ENCODE data around the gene FCN3.

FCN3 gene

DNA sequence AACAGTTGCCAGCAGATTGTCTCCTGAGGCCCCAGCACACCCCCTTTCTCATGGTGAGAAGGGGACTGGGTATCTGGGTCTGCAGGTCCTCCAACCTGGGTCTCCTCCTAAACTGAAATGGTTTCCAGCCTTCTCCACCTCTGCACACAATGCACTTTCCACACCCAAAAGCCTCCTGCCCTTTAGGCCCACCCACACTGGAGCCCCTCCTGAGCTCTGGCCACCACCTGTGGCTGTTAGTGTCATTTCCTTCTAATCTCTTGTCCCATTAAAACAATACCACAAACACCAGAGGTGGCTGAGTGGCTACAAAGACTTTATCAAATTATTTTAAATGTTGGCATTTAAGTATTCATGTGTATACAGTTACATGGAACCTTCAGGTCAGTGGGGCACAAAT lies 29.3 kb upstream of the FCN3 start:
- peak overlapping the region; percentile 14 to 61 for H3K4me3 Mint-ChIP-seq

DNA sequence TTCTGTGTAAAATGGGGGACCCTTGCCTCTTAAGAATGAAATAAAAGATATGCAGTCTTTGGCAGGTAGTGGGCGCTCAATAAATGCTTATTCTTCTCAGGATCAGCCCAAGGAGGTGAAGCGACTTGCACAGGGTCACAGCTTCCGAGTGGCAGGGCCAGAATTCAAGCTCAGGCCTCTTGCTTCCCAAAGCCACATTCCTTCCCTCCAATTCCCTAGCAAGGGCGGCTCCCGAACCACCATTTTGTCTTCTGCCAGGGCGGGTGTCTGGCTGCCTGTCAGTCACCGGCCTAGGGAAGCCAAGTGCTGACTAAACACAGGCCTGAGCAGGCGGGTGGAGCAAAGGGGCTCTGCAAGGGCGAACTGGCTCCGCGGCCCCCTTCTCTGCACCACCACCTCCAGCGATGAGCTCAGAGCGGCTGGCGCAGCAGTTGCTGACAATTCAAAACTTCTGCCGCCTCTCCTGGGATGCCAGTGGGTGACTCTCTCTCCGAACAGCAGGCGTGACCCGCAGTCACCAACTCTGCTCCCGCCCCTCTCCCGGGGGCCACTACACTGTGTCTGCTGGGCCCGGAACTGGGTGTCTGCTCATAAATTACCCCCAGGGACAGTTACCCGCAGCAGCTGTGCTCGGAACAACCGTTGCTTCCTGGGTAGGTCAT lies 28.6 kb upstream of the FCN3 start:
- Mint-ChIP-seq H3K27ac (peak overlapping the region; percentile 14 to 78), H3K4me1 (peaks cover 26% of the 10 kb centered on the region), H3K9me3 (no peaks in the 10 kb centered on the region), H3K27me3 (no peaks in the 10 kb centered on the region), H3K4me3 (peak overlapping the region; percentile 28 to 61)
- DNase-seq (peak; percentile 33 to 41), ATAC-seq (peak; percentile 65)

More for the DNA sequence above, 29.3 kb upstream of the FCN3 start:
- ATAC-seq (no peak), DNase-seq (no peak)
- Mint-ChIP-seq H3K27me3 (no peaks in the 10 kb centered on the region), H3K27ac (peak overlapping the region in 1 of 2 donors; percentile 92), H3K9me3 (no peaks in the 10 kb centered on the region), H3K4me1 (peaks cover 26% of the 10 kb centered on the region)

DNA sequence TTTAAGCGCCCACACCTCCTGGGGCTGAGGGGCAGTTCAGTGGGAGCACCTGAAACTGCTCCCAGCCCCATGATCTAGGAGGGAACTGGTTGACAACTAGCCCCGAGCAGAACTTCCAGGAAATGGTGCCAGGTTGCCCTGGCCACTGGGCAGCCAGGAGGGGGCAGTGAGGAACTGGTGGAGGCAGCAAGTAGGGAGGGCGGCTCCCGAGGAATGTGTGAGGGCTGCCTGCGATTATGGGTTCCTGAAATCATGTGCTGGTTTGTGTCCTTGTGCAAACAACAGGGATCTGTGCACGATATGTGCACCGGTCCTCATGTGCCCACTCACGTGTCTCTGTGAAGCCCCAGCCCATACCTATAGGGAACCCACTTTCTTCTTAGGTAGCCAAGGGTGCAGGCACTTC lies 27.7 kb upstream of the FCN3 start:
- no peak overlapping the region for H3K27ac Mint-ChIP-seq
- ATAC-seq (no peak), DNase-seq (no peak)
- no peak overlapping the region for H3K4me3 Mint-ChIP-seq
- no peaks in the 10 kb centered on the region for H3K9me3 Mint-ChIP-seq
- H3K27me3 Mint-ChIP-seq, result no peaks in the 10 kb centered on the region
- peaks cover 26% of the 10 kb centered on the region for H3K4me1 Mint-ChIP-seq

DNA sequence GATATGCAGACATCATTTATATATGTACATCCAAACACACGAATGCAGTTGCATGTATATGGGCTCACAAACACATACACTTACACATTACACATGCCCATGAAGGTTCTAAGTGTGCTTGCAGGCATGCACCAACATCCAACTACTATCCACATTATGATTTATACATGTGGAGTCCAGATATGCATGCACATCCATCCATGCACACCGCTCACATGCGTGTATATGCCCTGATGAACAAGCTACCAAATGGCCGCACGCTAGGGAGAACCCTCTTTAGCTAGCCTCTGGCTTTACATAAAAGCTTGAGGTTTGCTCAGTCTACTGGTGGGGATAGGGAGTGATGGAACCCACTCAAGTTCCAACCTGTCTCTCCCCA lies 26.3 kb upstream of the FCN3 start:
- Mint-ChIP-seq H3K27me3 (no peaks in the 10 kb centered on the region), H3K9me3 (no peaks in the 10 kb centered on the region), H3K27ac (no peak overlapping the region), H3K4me3 (no peak overlapping the region), H3K4me1 (peaks cover 26% of the 10 kb centered on the region)
- no peak for ATAC-seq
- DNase-seq, result no peak

DNA sequence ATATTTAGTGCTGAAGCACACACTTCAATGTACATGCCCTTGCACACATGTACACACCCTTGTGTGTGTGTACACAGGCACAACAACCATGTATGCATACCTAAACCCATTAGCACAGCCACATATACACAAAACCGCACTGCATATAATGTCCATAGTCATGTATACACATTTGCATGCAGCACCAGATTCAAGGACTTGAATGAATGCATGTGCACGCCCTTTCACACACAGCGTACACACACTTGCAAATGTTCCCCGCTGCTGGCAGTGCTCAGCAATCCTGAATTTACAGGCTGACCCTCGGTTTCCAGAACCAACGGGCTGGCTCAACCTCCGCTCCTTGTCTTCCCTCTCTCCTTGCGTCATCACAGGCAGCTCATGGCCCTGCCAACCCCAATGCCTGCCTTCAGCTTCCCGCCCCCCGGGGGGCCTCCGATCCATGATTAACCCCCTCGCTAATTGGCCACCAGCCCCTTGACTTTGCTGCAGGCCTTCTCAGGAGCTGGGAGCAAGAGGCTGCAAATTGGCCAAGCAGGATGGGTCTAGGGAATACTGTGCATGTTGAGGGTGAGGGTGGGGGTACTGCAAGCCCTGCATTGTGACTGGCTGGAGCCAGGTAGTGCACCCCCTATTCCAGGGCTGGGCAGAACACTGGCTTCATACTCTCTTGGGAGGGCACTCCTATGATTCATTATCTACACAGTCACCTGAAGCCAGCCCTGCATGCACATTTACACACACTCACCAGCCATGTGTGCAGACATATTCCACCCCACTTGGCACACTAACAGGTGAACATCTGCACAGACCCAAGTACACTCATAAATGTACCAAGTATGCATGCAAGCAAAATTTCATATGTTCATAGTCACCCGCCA lies 25.7 kb upstream of the FCN3 start:
- H3K27me3 Mint-ChIP-seq, result no peaks in the 10 kb centered on the region
- peaks cover 30% of the 10 kb centered on the region for H3K4me1 Mint-ChIP-seq
- no peak overlapping the region for H3K4me3 Mint-ChIP-seq
- H3K9me3 Mint-ChIP-seq, result no peaks in the 10 kb centered on the region
- no peak for DNase-seq
- no peak overlapping the region for H3K27ac Mint-ChIP-seq
- ATAC-seq, result no peak

DNA sequence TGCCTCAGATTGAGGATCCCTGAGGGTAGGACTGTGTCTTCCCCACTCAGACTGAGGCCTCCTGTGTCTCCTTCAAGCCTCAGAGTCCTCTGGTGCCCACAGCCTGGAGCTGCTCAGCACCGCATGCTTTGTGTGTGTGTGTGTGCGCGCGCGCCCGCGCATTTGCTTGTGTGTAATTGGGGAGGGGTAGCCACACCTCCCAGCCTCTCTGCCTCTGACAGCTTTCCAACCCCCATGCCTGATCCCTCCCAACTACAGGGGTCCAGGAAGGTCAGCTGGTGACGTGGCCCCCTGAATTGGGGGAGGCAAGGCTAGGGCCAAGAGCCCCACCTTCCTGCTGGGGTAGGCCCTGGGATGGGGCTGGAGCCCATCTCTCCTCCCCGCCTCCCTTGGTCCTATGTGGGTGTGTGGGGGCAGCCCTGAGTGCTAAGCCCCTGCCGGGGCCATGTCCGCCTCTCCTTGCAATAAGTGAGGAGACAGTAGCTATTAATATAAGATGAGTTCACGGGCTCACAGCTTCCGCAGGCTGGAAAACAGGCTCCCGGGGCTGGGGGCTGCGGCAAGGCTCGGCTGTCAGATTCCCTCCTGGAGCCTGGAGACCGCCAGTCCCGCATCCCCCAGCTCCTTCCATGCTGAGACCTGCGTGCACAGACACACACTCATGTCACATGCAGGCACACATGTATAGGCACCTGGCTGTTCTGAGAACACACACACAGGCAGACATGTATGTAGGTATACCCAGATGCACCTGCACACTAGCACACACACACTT lies 24.8 kb upstream of the FCN3 start:
- ATAC-seq (no peak), DNase-seq (no peak)
- Mint-ChIP-seq H3K9me3 (no peaks in the 10 kb centered on the region), H3K27me3 (no peaks in the 10 kb centered on the region), H3K27ac (peak overlapping the region in 1 of 2 donors; percentile 91), H3K4me1 (peaks cover 32% of the 10 kb centered on the region), H3K4me3 (no peak overlapping the region)

DNA sequence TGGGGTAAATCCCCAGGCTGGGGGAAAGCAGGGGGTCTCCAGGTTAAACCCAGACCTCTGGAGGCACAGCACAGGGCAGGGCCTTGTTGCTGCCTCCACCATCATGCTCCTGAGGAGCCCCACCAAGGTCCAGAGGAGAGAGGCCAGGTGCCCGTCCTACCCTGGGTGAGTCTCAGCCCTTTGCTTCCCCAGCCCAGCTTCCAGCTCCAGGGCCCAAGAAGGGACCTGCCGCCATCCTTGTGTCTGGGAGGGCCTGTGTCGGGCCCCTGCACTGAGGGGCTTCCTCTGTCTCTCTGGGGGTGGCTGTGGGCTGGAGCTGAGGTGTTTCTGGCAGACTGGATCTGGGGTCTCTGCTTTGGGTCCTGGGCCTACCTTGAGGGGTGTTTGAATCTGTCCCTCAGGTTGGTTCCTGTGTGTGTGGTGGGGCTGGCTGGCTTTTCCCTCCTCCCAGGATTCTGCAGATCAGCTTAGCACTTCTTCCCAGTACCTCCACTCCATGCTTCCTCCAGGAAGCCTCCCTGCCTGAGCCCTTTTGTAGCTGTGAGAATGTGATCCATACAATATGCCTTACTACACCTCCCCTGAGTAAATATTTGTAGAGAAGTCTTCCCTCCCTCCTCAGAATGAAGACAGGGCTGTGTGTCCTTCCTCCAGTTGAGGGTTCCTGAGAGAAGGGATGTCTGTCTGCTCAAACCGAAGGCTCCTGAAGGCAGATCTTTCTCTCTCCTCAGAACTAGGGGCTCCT lies 24.0 kb upstream of the FCN3 start:
- Mint-ChIP-seq H3K27me3 (no peaks in the 10 kb centered on the region), H3K27ac (peak overlapping the region in 1 of 2 donors; percentile 91), H3K9me3 (no peaks in the 10 kb centered on the region), H3K4me3 (no peak overlapping the region), H3K4me1 (peaks cover 24% of the 10 kb centered on the region)
- ATAC-seq (no peak), DNase-seq (no peak)

DNA sequence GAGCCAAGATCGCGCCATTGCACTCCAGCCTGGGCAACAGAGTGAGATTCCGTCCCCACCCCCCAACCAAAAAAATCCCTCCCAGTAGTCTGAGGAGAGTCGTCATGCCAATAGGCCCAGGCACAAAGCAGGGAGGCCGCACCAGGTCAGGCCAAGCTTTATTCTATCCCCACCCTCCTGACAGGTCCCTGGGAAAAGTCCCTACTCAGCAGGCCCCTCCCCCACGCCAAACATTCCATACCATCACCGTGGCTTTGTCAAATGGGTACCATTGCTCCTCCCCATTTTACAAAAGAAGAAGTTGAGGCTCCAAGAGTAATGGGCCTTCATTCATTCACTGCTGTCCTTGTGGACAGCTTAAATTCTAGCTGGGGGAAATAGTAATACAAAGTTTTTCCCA lies 23.1 kb upstream of the FCN3 start:
- H3K27me3 Mint-ChIP-seq, result no peaks in the 10 kb centered on the region
- no peaks in the 10 kb centered on the region for H3K9me3 Mint-ChIP-seq
- H3K4me1 Mint-ChIP-seq, result peaks cover 24% of the 10 kb centered on the region
- no peak for ATAC-seq
- no peak overlapping the region for H3K4me3 Mint-ChIP-seq
- no peak for DNase-seq
- peak overlapping the region in 1 of 2 donors; percentile 87 for H3K27ac Mint-ChIP-seq

DNA sequence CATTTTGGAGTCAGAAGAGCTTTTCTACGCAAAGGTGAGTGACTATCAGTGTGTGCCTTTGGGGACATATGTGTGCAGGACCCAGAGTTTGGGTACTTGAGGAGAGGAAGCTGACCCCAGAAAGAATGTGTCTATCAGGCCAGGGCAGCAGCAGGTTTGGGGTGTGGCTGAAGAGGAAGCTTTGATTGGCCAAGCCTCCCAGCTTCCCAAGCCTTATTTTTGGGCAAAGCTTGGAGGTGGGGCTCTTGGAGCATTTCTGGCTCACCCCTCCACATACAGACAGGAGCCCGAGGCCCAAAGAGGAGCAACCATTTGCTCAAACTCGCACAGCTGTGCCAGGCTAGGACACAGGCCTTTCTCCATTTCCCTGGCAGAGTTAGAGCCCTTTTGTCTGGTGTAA lies 22.5 kb upstream of the FCN3 start:
- Mint-ChIP-seq H3K27me3 (no peaks in the 10 kb centered on the region), H3K27ac (peak overlapping the region in 1 of 2 donors; percentile 87), H3K9me3 (no peaks in the 10 kb centered on the region)

DNA sequence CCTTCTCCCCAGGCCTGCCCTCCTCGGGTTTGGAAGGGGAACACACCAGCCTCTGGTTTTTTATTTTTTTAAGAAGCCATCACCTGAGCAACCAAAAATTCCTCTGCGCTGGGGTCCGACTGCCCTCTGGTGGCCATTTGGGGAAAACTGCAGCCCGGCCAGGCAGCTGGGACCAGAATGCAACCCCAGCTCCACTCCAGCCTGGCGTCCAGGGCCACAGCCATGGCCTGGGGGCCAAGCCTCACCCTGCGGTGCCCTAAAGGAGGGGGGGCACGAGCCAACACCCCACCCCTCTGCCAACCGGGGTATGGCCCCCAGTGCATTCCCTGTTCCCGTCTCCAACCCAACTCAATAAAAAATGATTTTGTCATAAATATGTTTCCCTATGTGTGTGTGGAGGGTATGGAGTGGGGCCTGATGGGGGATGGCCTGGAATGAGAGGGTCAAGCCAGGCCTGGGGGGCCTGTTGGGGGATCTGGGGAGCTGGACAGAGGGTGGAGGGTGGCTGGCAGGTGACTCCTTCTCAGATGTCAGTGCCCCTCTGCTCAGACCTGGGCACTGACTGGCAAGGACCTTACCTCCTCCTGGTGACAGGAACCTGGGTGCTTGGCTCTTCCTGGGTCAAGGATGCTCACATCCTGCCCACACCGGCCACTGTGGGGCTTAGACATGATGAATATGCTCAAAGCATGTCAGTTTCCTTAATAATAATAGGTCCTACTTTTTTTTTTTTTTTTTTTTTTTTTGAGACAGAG lies 21.0 kb upstream of the FCN3 start:
- H3K27me3 Mint-ChIP-seq, result no peaks in the 10 kb centered on the region
- H3K9me3 Mint-ChIP-seq, result no peaks in the 10 kb centered on the region
- no peak overlapping the region for H3K4me3 Mint-ChIP-seq
- ATAC-seq (peak; percentile 33), DNase-seq (peak; percentile 83)
- H3K27ac Mint-ChIP-seq, result peak overlapping the region; percentile 34 to 94
- peaks cover 35% of the 10 kb centered on the region for H3K4me1 Mint-ChIP-seq

More for the DNA sequence above, 22.5 kb upstream of the FCN3 start:
- Mint-ChIP-seq H3K4me1 (peaks cover 24% of the 10 kb centered on the region), H3K4me3 (no peak overlapping the region)
- ATAC-seq (no peak), DNase-seq (no peak)

DNA sequence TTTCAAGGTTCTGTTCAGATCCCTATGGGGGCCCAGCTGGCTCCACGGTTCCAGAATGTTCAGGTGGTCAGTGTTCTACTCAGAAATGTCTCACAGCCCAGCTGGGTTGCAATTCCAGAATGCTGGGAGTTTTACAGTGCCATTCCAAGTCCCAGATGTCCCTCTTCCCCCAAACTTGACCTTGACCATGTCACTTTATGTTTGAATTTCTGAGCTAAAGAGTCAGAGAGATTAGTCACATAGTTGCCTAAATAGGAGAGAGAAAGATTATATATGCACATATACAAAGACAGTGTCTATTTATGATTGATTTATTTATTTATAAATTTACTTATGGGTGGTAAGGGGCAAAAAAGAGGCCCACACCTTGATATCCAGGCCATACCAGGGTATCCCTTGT lies 20.3 kb upstream of the FCN3 start:
- peaks cover 35% of the 10 kb centered on the region for H3K4me1 Mint-ChIP-seq
- no peak for DNase-seq
- no peak overlapping the region for H3K4me3 Mint-ChIP-seq
- no peaks in the 10 kb centered on the region for H3K9me3 Mint-ChIP-seq
- H3K27me3 Mint-ChIP-seq, result no peaks in the 10 kb centered on the region
- ATAC-seq, result no peak
- H3K27ac Mint-ChIP-seq, result peak overlapping the region; percentile 3 to 34

DNA sequence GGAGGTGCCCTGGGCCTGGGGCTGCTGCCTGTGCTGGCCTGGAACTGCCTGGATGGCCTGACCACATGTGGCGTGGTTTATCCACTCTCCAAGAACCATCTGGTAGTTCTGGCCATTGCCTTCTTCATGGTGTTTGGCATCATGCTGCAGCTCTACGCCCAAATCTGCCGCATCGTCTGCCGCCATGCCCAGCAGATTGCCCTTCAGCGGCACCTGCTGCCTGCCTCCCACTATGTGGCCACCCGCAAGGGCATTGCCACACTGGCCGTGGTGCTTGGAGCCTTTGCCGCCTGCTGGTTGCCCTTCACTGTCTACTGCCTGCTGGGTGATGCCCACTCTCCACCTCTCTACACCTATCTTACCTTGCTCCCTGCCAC lies 19.6 kb upstream of the FCN3 start:
- Mint-ChIP-seq H3K4me1 (peaks cover 35% of the 10 kb centered on the region), H3K4me3 (no peak overlapping the region), H3K9me3 (no peaks in the 10 kb centered on the region), H3K27ac (peak overlapping the region in 1 of 2 donors; percentile 3), H3K27me3 (no peaks in the 10 kb centered on the region)
- DNase-seq (no peak), ATAC-seq (no peak)

DNA sequence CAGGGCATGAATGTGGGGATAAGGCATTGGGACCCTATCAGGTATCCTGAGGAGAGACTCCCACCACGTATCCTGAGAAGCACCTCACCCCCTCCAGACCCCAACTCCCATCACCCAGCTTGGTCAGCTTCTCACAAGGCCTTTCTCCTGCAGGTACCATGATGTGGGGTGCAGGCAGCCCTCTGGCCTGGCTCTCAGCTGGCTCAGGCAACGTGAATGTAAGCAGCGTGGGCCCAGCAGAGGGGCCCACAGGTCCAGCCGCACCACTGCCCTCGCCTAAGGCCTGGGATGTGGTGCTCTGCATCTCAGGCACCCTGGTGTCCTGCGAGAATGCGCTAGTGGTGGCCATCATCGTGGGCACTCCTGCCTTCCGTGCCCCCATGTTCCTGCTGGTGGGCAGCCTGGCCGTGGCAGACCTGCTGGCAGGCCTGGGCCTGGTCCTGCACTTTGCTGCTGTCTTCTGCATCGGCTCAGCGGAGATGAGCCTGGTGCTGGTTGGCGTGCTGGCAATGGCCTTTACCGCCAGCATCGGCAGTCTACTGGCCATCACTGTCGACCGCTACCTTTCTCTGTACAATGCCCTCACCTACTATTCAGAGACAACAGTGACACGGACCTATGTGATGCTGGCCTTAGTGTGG lies 19.1 kb upstream of the FCN3 start:
- ATAC-seq, result no peak
- DNase-seq, result no peak
- H3K4me3 Mint-ChIP-seq, result peak overlapping the region; percentile 12 to 91
- H3K9me3 Mint-ChIP-seq, result no peaks in the 10 kb centered on the region
- no peak overlapping the region for H3K27ac Mint-ChIP-seq
- peaks cover 35% of the 10 kb centered on the region for H3K4me1 Mint-ChIP-seq
- no peaks in the 10 kb centered on the region for H3K27me3 Mint-ChIP-seq
